Testis (tissue), 2 donors: ENCODE measurements around the gene CHGA.

Experiments used
- CTCF ChIP-seq, 3 experiments: fragments of 450-650 bp in 2 of 3; fragments of 200-600 bp in 1 of 3; sonication (generic) in 1 of 3; IDR thresholded peaks; one replicate each; pipeline ENCODE4 v1.5.1; 2016 to 2019; ENCODE audit warnings: antibody characterized with exemption in 3 of 3, mild to moderate bottlenecking in 2 of 3, moderate library complexity in 1 of 3
- POLR2A ChIP-seq: fragments of 450-650 bp; IDR thresholded peaks from one replicate; pipeline ENCODE4 v1.6.1; 2017; ENCODE audit warnings: antibody characterized with exemption, mild to moderate bottlenecking, moderate library complexity

- TF ChIP-seq POLR2A (no peak), CTCF (IDR thresholded peaks at IDR 0.05) (no peak)
Measured at GRCh38 chr14:92970271-92970670, 47.3 kb downstream of the CHGA start.
